Mesenchymal stem cell (in vitro differentiated cells and primary cell): ENCODE results near the gene CNTNAP2.

Experiments used
- DNase-seq: peaks from one replicate; pipeline ENCODE4 v3.0.0-alpha.2; 2013
- H2AFZ ChIP-seq: one replicate; pipeline ENCODE4 v1.6.1; 2013; ENCODE audit warnings: low read depth, mild to moderate bottlenecking, control low read depth, inconsistent platforms, low read length, moderate library complexity
- H2AK5ac ChIP-seq: 2 replicates; pipeline ENCODE4 v1.6.1; 2013; ENCODE audit warnings: low read length, moderate library complexity, mild to moderate bottlenecking, inconsistent platforms; ENCODE audit not compliant: severe bottlenecking
- H2BK120ac ChIP-seq: one replicate; pipeline ENCODE4 v1.6.1; 2013; ENCODE audit warnings: low read depth, mild to moderate bottlenecking, inconsistent platforms, low read length, moderate library complexity
- H2BK12ac ChIP-seq, 2 experiments: one replicate each; pipeline ENCODE4 v1.6.1; 2013; ENCODE audit warnings: inconsistent platforms in 2 of 2, low read length in 2 of 2, mild to moderate bottlenecking in 2 of 2, moderate library complexity in 2 of 2, control low read depth in 1 of 2
- H2BK15ac ChIP-seq: one replicate; pipeline ENCODE4 v1.6.1; 2013; ENCODE audit warnings: mild to moderate bottlenecking, low read depth, inconsistent platforms; ENCODE audit not compliant: poor library complexity, severe bottlenecking
- H2BK5ac ChIP-seq: 2 replicates; pipeline ENCODE4 v1.6.1; 2013; ENCODE audit warnings: low read depth, mild to moderate bottlenecking, low read length, control low read depth, inconsistent platforms; ENCODE audit not compliant: poor library complexity, severe bottlenecking
- H3K14ac ChIP-seq, 2 experiments: one replicate each; pipeline ENCODE4 v1.6.1; 2013; ENCODE audit warnings: inconsistent platforms in 2 of 2, low read length in 2 of 2, control low read depth in 1 of 2, mild to moderate bottlenecking in 1 of 2, moderate library complexity in 1 of 2
- H3K18ac ChIP-seq, 2 experiments: one replicate each; pipeline ENCODE4 v1.6.1; 2013; ENCODE audit warnings: inconsistent platforms in 2 of 2, low read length in 2 of 2, control low read depth in 1 of 2, low read depth in 1 of 2, mild to moderate bottlenecking in 1 of 2
- H3K23ac ChIP-seq, 2 experiments: one replicate each; pipeline ENCODE4 v1.6.1; 2013; ENCODE audit warnings: inconsistent platforms in 2 of 2, low read length in 2 of 2, mild to moderate bottlenecking in 2 of 2, moderate library complexity in 2 of 2, control low read depth in 1 of 2
- H3K27ac ChIP-seq: 2 replicates; pipeline ENCODE4 v1.5.1; 2013; ENCODE audit warnings: mild to moderate bottlenecking, moderate library complexity, low read length, control low read depth, inconsistent platforms; ENCODE audit not compliant: poor library complexity, severe bottlenecking
- H3K27me3 ChIP-seq, 2 experiments: 2 replicates each; pipeline versions ENCODE4 v1.6.1 to v1.7.0; 2013; ENCODE audit warnings: low read length in 2 of 2, mild to moderate bottlenecking in 2 of 2, moderate library complexity in 2 of 2, control low read depth in 1 of 2, inconsistent platforms in 1 of 2; ENCODE audit not compliant: control insufficient read depth in 1 of 2, insufficient read depth in 1 of 2
- H3K36me3 ChIP-seq, 2 experiments: 2 replicates each; pipeline versions ENCODE4 v1.6.1 to v1.7.0; 2013; ENCODE audit warnings: low read length in 2 of 2, control low read depth in 1 of 2, inconsistent platforms in 1 of 2, low read depth in 1 of 2, mild to moderate bottlenecking in 1 of 2; ENCODE audit not compliant: insufficient read depth in 2 of 2, control insufficient read depth in 1 of 2
- H3K4ac ChIP-seq, 2 experiments: one replicate each; pipeline ENCODE4 v1.6.1; 2013; ENCODE audit warnings: inconsistent platforms in 2 of 2, low read length in 2 of 2, mild to moderate bottlenecking in 2 of 2, moderate library complexity in 2 of 2, control low read depth in 1 of 2, low read depth in 1 of 2
- H3K4me1 ChIP-seq: 2 replicates; pipeline ENCODE4 v1.6.1; 2013; ENCODE audit warnings: low read depth, low read length, control low read depth; ENCODE audit not compliant: control insufficient read depth, insufficient read depth
- H3K4me2 ChIP-seq: 2 replicates; pipeline ENCODE4 v1.6.1; 2013; ENCODE audit warnings: low read length, mild to moderate bottlenecking, inconsistent platforms; ENCODE audit not compliant: poor library complexity, severe bottlenecking
- H3K4me3 ChIP-seq, 2 experiments: 2 replicates each; pipeline versions ENCODE4 v1.5.1 to v1.7.0; 2013; ENCODE audit warnings: low read length in 2 of 2, mild to moderate bottlenecking in 2 of 2, control low read depth in 1 of 2, low read depth in 1 of 2; ENCODE audit not compliant: insufficient read depth in 1 of 2
- H3K79me1 ChIP-seq: replicated peaks from 2 replicates; pipeline ENCODE4 v1.6.1; 2013; ENCODE audit warnings: mild to moderate bottlenecking, control low read depth, low read length, inconsistent platforms; ENCODE audit not compliant: poor library complexity, severe bottlenecking
- H3K9ac ChIP-seq: 2 replicates; pipeline ENCODE4 v1.7.0; 2013; ENCODE audit warnings: mild to moderate bottlenecking, low read length, moderate library complexity
- H3K9me3 ChIP-seq: 2 replicates; pipeline ENCODE4 v1.7.0; 2013; ENCODE audit warnings: mild to moderate bottlenecking, low read length; ENCODE audit not compliant: control insufficient read depth
- H4K8ac ChIP-seq: one replicate; pipeline ENCODE4 v1.6.1; 2013; ENCODE audit warnings: inconsistent platforms, mild to moderate bottlenecking, low read length, moderate library complexity
- H4K91ac ChIP-seq: one replicate; pipeline ENCODE4 v1.6.1; 2013; ENCODE audit warnings: mild to moderate bottlenecking, low read length, inconsistent platforms
- WGBS: methylation state at CpG from one replicate; pipeline ENCODE4 v1.1.7; 2013; ENCODE audit warnings: mixed read lengths; 5-methylcytosine and 5-hydroxymethylcytosine counted together

The CNTNAP2 gene

GRCh38 chr7:148079206-148080080 lies 1962.8 kb downstream of the CNTNAP2 start:
- Histone ChIP-seq H2BK12ac (no peak overlapping the region), H3K27ac (no peak overlapping the region), H2AK5ac (no peak overlapping the region), H3K9ac (no peak overlapping the region), H2BK15ac (no peak overlapping the region), H2BK5ac (no peak overlapping the region), H3K4me3 (no peak overlapping the region), H2BK120ac (no peak overlapping the region), H3K14ac (no peak overlapping the region), H3K9me3 (no peaks in the 10 kb centered on the region), H3K79me1 (no peaks in the 10 kb centered on the region), H3K36me3 (no peaks in the 10 kb centered on the region), H3K4me1 (no peaks in the 10 kb centered on the region), H4K91ac (no peak overlapping the region), H3K23ac (no peak overlapping the region), H3K27me3 (peaks cover 0 to 3% of the 10 kb centered on the region in 2 experiments), H4K8ac (no peak overlapping the region), H3K4me2 (no peak overlapping the region), H3K4ac (no peak overlapping the region), H3K18ac (no peak overlapping the region), H2AFZ (no peak overlapping the region)
- no peak for DNase-seq
- WGBS, result 88% methylated on average over 2 of the region's 2 CpGs

GRCh38 chr7:148083448-148083847 lies 1966.8 kb downstream of the CNTNAP2 start:
- no peak overlapping the region for H2BK120ac ChIP-seq
- no peak overlapping the region for H2BK15ac ChIP-seq
- no CpG with 5 or more reads among the region's 1 CpG for WGBS
- H3K9me3 ChIP-seq, result no peaks in the 10 kb centered on the region
- H3K36me3 ChIP-seq, result no peaks in the 10 kb centered on the region
- H3K4me3 ChIP-seq, result no peak overlapping the region
- no peak overlapping the region for H3K14ac ChIP-seq
- no peak overlapping the region for H4K8ac ChIP-seq
- no peak overlapping the region for H2BK5ac ChIP-seq
- no peak overlapping the region for H2AFZ ChIP-seq
- no peak overlapping the region for H3K27ac ChIP-seq
- H3K18ac ChIP-seq, result no peak overlapping the region
- H2BK12ac ChIP-seq, result no peak overlapping the region
- no peak overlapping the region for H3K23ac ChIP-seq
- H3K79me1 ChIP-seq, result no peaks in the 10 kb centered on the region
- H4K91ac ChIP-seq, result no peak overlapping the region
- no peak overlapping the region for H3K4ac ChIP-seq
- H3K4me1 ChIP-seq, result no peaks in the 10 kb centered on the region
- DNase-seq, result no peak
- H3K9ac ChIP-seq, result no peak overlapping the region
- no peak overlapping the region for H2AK5ac ChIP-seq
- H3K27me3 ChIP-seq, result peaks cover 0 to 3% of the 10 kb centered on the region in 2 experiments
- H3K4me2 ChIP-seq, result no peak overlapping the region

- no peak overlapping the region for H2BK15ac ChIP-seq
- no peak overlapping the region for H3K23ac ChIP-seq
- no peak overlapping the region for H3K4me2 ChIP-seq
- no peaks in the 10 kb centered on the region for H3K79me1 ChIP-seq
- no peaks in the 10 kb centered on the region for H3K9me3 ChIP-seq
- no peak overlapping the region for H3K14ac ChIP-seq
- H4K8ac ChIP-seq, result no peak overlapping the region
- H3K4ac ChIP-seq, result no peak overlapping the region
- DNase-seq, result peak; percentile 5
- no peak overlapping the region for H2BK120ac ChIP-seq
- H2AK5ac ChIP-seq, result no peak overlapping the region
- no peak overlapping the region for H3K4me3 ChIP-seq
- no peaks in the 10 kb centered on the region for H3K4me1 ChIP-seq
- no peak overlapping the region for H3K18ac ChIP-seq
- no peak overlapping the region for H4K91ac ChIP-seq
- no peak overlapping the region for H2BK12ac ChIP-seq
- 40% methylated on average over 3 of the region's 3 CpGs for WGBS
- no peak overlapping the region for H2BK5ac ChIP-seq
- no peaks in the 10 kb centered on the region for H3K36me3 ChIP-seq
- H3K27me3 ChIP-seq, result peaks cover 0 to 3% of the 10 kb centered on the region in 2 experiments
- no peak overlapping the region for H3K9ac ChIP-seq
- no peak overlapping the region for H2AFZ ChIP-seq
- H3K27ac ChIP-seq, result no peak overlapping the region
These were observed 1967.5 kb downstream of the CNTNAP2 start for GRCh38 chr7:148084138-148084537.

GRCh38 chr7:148091882-148092281 lies 1975.3 kb downstream of the CNTNAP2 start:
- Histone ChIP-seq H2AFZ (no peak overlapping the region), H3K4me3 (no peak overlapping the region), H3K4ac (no peak overlapping the region), H3K23ac (no peak overlapping the region), H4K91ac (no peak overlapping the region), H3K4me2 (no peak overlapping the region), H3K14ac (no peak overlapping the region), H3K18ac (no peak overlapping the region), H3K9me3 (peaks cover 3% of the 10 kb centered on the region), H2BK15ac (no peak overlapping the region), H3K9ac (no peak overlapping the region), H3K27ac (no peak overlapping the region), H2AK5ac (no peak overlapping the region), H3K36me3 (no peaks in the 10 kb centered on the region), H3K4me1 (no peaks in the 10 kb centered on the region), H4K8ac (no peak overlapping the region), H2BK12ac (no peak overlapping the region), H2BK5ac (no peak overlapping the region), H2BK120ac (no peak overlapping the region), H3K79me1 (no peaks in the 10 kb centered on the region), H3K27me3 (no peaks in the 10 kb centered on the region)
- DNase-seq, result no peak
- WGBS, result 66% methylated on average over 4 of the region's 4 CpGs
